Kidney (tissue), 14 donors: ENCODE results near the gene BABAM1. TPM values are rescaled to one million over a fixed set of nuclear protein-coding genes. Genes with fewer than 3 reads are reported as not detected.

Source experiments
- DNase-seq, 5 donors: peaks; one replicate each; pipeline ENCODE4 v3.0.0-alpha.2; 2013 to 2020
- FAIRE-seq: peaks from 2 replicates; lab custom pipeline; 2012; peaks lifted over from hg19 to GRCh38; lab: Jason Lieb, UNC
- H3K27ac ChIP-seq, 2 donors: one replicate each; pipeline ENCODE4 v1.7.0; 2013; ENCODE audit warnings: low read depth in 2 of 2, low read length in 2 of 2, inconsistent platforms in 1 of 2
- H3K27me3 ChIP-seq: one replicate; pipeline ENCODE4 v1.7.1; 2013; ENCODE audit warnings: low read length, inconsistent platforms; ENCODE audit not compliant: control insufficient read depth, insufficient read depth
- H3K36me3 ChIP-seq, 3 donors: one replicate each; pipeline versions ENCODE4 v1.7.0 to v1.7.1; 2013; ENCODE audit warnings: low read length in 3 of 3, control low read depth in 1 of 3, inconsistent platforms in 1 of 3; ENCODE audit not compliant: insufficient read depth in 3 of 3, control insufficient read depth in 2 of 3
- H3K4me1 ChIP-seq, 3 donors: one replicate each; pipeline versions ENCODE4 v1.7.0 to v1.7.1; 2013; ENCODE audit warnings: low read length in 3 of 3, inconsistent platforms in 1 of 3, low read depth in 1 of 3; ENCODE audit not compliant: control insufficient read depth in 2 of 3, insufficient read depth in 2 of 3
- H3K4me3 ChIP-seq, 3 donors: one replicate each; pipeline versions ENCODE4 v1.7.0 to v1.8.1; 2013; ENCODE audit warnings: low read length in 3 of 3, control low read depth in 1 of 3, inconsistent platforms in 1 of 3
- H3K9ac ChIP-seq, 3 donors: one replicate each; pipeline versions ENCODE4 v1.7.0 to v1.7.1; 2013; ENCODE audit warnings: low read length in 3 of 3, control low read depth in 1 of 3, inconsistent platforms in 1 of 3
- H3K9me3 ChIP-seq, 3 donors: one replicate each; pipeline versions ENCODE4 v1.7.0 to v1.7.1; 2013; ENCODE audit warnings: low read length in 3 of 3, control low read depth in 1 of 3, inconsistent platforms in 1 of 3; ENCODE audit not compliant: control insufficient read depth in 2 of 3, insufficient read depth in 1 of 3
- intact Hi-C: fragments of 100-400 bp; cut with DNase I; formaldehyde crosslinking; loops from one replicate; pipeline ENCODE4 v1.11.1; 2022
- polyA plus RNA-seq: library from polyadenylated mRNA; stranded (reverse); fragments of 350-450 nt; fragmentation: Illumina TruSeq; extraction: RNeasy Lipid Tissue Mini Kit (QIAGEN cat#74804); gene quantifications from one replicate; pipeline ENCODE4 v1.2.3, GENCODE V29; 2014; ENCODE audit warnings: low read depth, low replicate concordance; ENCODE audit not compliant: insufficient read depth
- total RNA-seq: library from RNA; stranded (reverse); fragmentation: NEBNext Ultra II Directional; extraction: Animal tissue kit (Norgen Biotek cat#: 25700); gene quantifications from one replicate; pipeline ENCODE4 v1.2.1, GENCODE V29; 2021
- TF ChIP-seq, protein P1 (sequence below): IDR thresholded peaks from 3 replicates; pipeline ENCODE4 v1.5.1; 2012; ENCODE audit warnings: mild to moderate bottlenecking, moderate library complexity, borderline replicate concordance; ENCODE audit not compliant: insufficient read depth; ENCODE audit errors: extremely low read depth
- donor health status: control.
- donor health status: control.
- donor health status: control.
- donor health status: control.
- donor health status: control.
- donor health status: DM: yes; HTN: yes; CAD: no.
- donor health status: Normal renal cell carcinoma (clear cell type).

The BABAM1 gene
- total and polyA plus RNA-seq, 2 donors from 2014 or later: 69.4 to 105 TPM

DNA sequence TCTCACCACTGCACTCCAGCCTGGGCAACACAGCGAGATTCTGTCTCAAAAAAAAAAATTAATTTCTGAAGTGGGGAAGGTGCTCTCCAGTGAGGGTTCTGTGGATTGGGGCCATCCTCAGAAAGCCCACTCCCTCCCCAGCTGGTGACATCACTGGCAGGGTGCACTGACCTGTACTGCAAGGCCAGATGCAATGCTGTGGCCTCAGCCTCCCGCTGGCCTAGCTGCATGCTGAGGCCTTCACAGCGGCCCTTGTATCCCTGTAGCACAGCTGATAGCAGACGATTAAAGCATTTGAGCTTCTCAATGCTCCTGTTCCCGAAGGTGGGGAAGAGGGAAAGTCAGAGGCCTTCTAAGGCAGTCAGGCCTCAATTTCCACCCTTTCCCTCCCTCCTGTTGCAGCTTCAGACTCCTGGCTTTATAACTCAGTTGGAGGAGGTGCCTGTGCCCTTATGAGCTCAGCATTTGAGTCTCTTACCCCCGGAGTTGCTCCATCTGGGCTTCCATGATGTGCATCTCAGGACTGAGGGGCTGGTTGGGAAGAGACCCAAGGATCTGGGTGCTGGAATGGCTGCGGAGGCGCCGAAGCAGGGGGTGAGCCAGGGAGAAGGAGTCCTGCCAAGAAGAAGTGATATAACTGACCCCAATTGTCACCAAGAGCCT, 8.0 kb upstream of the BABAM1 start:
- intact Hi-C loops: no loop called here
- Histone ChIP-seq H3K9me3 (peaks cover 0 to 9% (median 0%) of the 10 kb centered on the region in 3 donors), H3K4me3 (no peak overlapping the region), H3K27ac (no peak overlapping the region), H3K27me3 (no peaks in the 10 kb centered on the region), H3K4me1 (peaks cover 0 to 2% (median 0%) of the 10 kb centered on the region in 3 donors), H3K9ac (no peak overlapping the region), H3K36me3 (no peaks in the 10 kb centered on the region)
- FAIRE-seq (no peak), DNase-seq (no peak)
- TF ChIP-seq, protein P1, sequence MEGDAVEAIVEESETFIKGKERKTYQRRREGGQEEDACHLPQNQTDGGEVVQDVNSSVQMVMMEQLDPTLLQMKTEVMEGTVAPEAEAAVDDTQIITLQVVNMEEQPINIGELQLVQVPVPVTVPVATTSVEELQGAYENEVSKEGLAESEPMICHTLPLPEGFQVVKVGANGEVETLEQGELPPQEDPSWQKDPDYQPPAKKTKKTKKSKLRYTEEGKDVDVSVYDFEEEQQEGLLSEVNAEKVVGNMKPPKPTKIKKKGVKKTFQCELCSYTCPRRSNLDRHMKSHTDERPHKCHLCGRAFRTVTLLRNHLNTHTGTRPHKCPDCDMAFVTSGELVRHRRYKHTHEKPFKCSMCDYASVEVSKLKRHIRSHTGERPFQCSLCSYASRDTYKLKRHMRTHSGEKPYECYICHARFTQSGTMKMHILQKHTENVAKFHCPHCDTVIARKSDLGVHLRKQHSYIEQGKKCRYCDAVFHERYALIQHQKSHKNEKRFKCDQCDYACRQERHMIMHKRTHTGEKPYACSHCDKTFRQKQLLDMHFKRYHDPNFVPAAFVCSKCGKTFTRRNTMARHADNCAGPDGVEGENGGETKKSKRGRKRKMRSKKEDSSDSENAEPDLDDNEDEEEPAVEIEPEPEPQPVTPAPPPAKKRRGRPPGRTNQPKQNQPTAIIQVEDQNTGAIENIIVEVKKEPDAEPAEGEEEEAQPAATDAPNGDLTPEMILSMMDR: no peak

DNA sequence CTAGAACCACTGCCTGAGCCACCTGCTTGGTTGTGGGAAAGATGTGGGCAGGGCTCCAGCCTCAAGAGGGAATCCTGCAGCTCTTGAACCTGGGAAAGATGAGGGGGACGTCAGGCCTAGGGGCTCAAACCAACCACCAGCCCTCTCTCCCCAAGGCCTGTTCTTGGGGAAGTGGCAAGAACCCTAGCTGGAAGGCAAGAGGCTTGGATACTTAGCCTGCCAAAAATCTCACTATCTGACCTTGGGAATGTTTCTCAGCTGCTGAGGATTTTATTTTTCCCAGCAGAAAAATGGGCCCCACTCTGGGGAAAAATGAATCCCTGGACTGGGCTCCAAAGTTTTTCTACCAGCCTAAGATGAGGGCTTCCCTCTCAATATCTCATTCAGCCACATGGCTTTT, 7.3 kb upstream of the BABAM1 start:
- TF ChIP-seq, protein P1: no peak
- peaks cover 0 to 2% (median 0%) of the 10 kb centered on the region in 3 donors for H3K4me1 ChIP-seq
- no peak overlapping the region for H3K9ac ChIP-seq
- no peak overlapping the region for H3K27ac ChIP-seq
- H3K27me3 ChIP-seq: no peaks in the 10 kb centered on the region
- FAIRE-seq (no peak), DNase-seq (no peak)
- peaks cover 0 to 9% (median 0%) of the 10 kb centered on the region in 3 donors for H3K9me3 ChIP-seq
- H3K4me3 ChIP-seq: no peak overlapping the region
- no peaks in the 10 kb centered on the region for H3K36me3 ChIP-seq
- intact Hi-C loops: no loop called here

DNA sequence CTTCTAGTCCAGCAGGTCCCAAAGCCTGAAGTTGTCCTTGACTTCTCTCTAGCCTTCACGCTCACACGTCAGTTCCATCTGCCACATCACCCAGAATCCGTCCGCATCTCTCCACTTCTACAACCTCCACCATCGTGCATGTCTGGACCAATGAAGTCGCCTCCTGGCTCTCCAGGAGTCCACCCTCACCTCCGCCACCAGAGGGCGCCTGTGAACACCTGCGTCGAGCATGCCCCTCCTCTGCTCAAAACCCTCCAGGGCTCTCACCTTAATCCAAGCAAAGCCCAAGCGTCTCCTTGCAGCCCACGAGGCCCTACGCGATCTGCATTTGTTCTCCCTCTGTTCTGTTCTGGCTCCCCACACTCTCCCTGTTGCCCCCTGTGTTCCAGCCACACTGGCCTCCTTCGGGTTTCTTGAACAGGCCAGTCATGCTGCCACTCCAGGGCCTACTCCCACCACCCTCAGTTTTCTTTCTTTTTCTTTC, 6.4 kb upstream of the BABAM1 start:
- Histone ChIP-seq H3K4me1 (peaks cover 0 to 2% (median 0%) of the 10 kb centered on the region in 3 donors), H3K4me3 (no peak overlapping the region), H3K9ac (no peak overlapping the region), H3K27ac (no peak overlapping the region), H3K9me3 (peaks cover 0 to 9% (median 0%) of the 10 kb centered on the region in 3 donors), H3K27me3 (no peaks in the 10 kb centered on the region), H3K36me3 (no peaks in the 10 kb centered on the region)
- no peak for FAIRE-seq
- TF ChIP-seq, protein P1: peak; percentile 88
- intact Hi-C loops: no loop called here
- DNase-seq: peak; percentile 80 to 92 (median 85)
